HG02970 (cell line): ENCODE measurements around the gene GDPGP1.

Experiments
- ATAC-seq: cut with Tn5 transposase; IDR thresholded peaks from one replicate; pipeline ENCODE4 v1.9.1; 2021; ENCODE audit warnings: mild to moderate bottlenecking, moderate library complexity, moderate number of reproducible peaks; ENCODE audit not compliant: unreplicated experiment, low FRiP score

The GDPGP1 gene

GRCh38 chr15:90225047-90225446, 9.0 kb upstream of the GDPGP1 start:
- no peak for ATAC-seq

- no peak for ATAC-seq
Observed at GRCh38 chr15:90225504-90226234, 8.3 kb upstream of the GDPGP1 start.

DNA sequence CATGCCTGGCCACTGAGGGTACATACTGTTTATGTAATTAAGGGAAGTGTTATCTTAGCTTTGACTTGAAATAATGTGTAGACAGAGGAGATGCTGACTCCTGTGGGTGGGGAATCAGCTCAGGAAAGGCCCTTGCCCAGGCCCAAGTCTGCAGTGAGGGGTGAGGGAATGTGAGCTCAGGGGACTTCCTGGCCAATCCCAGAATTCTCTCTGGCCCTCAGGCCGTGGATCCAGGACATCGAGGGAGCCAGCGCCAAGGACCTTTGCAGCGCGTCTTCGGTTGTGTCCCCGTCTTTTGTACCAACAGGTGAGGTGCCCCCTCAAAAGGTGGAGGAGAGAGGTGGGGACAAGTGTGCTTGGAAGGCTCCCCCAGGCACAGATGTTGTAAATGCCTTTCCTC, 6.7 kb upstream of the GDPGP1 start:
- no peak for ATAC-seq

GRCh38 chr15:90227816-90228772, 5.9 kb upstream of the GDPGP1 start:
- no peak for ATAC-seq

DNA sequence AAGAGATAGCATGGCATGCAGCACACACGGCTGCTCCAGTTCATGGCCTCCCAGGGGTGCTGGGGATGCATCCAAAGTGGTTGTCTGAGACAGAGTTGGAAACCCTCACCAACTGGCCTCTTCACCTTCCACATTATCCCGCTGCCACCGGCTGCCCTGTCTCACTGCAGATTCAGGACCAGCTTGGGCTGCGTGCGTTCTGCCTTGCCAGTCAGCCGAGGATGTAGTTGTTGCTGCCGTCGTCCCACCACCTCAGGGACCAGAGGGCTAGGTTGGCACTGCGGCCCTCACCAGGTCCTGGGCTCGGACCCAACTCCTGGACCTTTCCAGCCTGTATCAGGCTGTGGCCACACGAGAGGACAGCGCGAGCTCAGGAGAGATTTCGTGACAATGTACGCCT, 5.0 kb upstream of the GDPGP1 start:
- no peak for ATAC-seq

GRCh38 chr15:90230071-90230494, 3.9 kb upstream of the GDPGP1 start:
- no peak for ATAC-seq

DNA sequence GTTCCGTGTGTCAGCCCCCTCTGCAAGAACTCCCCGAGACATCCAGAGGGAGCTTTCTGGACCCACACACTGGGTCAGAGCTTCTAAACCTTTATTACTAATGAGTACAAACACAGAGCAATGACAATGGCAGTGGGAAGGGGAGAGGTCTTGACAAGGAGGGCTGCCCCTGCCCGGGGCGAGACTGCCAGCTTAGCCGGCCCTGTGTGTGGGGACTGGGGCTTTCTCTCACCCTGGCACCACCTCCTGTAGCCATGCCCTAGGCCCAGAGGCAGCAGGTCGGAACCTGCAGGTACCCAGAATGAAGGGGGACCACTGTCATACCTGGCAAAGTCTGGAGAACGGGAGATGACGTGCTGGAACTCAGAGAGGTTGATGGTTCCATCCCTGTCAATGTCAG, 3.4 kb upstream of the GDPGP1 start:
- ATAC-seq = no peak

GRCh38 chr15:90231028-90232017, 2.7 kb upstream of the GDPGP1 start:
- no peak for ATAC-seq

GRCh38 chr15:90232196-90232595, 1.8 kb upstream of the GDPGP1 start:
- no peak for ATAC-seq

DNA sequence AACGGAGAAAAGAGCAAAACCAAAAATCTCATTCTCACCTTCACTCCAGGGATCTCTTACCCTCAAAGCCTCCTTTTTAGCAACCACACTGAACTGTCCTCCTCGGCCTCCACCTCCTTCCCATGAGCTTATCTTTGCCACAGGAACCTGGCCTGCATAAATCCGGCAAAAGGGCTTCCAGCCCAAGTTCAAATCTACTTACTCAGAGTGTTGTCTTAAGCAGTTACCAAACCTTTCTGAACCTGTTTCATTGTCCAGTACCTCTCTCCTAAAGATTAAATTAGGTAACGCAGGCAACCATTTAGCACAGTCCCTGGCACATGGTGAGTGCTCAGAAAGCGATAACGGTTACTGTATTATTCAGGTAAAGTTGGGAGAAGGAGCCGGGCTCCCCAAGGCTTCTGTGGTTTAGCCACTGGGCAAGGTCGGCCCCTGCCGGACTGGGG, 1.0 kb upstream of the GDPGP1 start:
- no peak for ATAC-seq

GRCh38 chr15:90233387-90234095, 468 bp upstream of the GDPGP1 start, which contains the start of gene CIB1:
Gene CIB1, minus strand, starts transcription at chr15:90233941. Its CDS starts 56 bp downstream, at chr15:90233885.
- peak; percentile 92 for ATAC-seq

DNA sequence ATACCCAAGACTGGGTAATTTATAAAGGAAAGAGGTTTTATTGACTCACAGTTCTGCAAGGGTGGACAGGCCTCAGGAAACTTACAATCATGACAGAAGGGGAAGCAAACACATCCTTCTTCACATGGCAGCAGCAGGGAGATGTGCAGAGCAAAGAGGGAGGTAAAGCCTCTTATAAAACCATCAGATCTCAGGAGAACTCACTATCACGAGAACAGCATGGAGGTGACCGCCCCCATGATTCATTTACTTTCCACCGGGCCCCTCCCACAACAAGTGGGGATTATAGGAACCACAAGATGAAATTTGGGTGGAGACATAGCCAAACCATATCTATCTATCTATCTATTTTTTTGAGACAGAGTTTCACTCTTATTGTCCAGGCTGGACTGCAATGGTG, 5.4 kb downstream of the GDPGP1 start:
- no peak for ATAC-seq

DNA sequence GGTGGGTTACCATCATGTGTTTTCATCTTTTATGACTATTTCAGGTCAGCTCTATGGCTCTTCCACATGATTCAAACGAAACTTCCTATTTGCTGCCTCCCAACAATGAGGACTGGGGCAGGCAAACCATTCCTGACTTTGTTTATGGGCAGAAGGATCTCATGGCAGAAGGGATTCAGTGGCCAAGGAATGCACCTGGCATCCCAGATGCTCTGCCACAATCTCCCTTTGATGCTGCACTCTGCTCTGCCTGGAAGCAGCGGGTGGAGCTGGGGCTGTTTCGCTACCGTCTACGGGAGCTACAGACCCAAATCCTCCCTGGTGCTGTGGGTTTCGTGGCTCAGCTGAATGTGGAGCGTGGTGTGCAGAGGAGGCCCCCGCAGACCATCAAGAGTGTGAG, 6.8 kb downstream of the GDPGP1 start:
- ATAC-seq = no peak

DNA sequence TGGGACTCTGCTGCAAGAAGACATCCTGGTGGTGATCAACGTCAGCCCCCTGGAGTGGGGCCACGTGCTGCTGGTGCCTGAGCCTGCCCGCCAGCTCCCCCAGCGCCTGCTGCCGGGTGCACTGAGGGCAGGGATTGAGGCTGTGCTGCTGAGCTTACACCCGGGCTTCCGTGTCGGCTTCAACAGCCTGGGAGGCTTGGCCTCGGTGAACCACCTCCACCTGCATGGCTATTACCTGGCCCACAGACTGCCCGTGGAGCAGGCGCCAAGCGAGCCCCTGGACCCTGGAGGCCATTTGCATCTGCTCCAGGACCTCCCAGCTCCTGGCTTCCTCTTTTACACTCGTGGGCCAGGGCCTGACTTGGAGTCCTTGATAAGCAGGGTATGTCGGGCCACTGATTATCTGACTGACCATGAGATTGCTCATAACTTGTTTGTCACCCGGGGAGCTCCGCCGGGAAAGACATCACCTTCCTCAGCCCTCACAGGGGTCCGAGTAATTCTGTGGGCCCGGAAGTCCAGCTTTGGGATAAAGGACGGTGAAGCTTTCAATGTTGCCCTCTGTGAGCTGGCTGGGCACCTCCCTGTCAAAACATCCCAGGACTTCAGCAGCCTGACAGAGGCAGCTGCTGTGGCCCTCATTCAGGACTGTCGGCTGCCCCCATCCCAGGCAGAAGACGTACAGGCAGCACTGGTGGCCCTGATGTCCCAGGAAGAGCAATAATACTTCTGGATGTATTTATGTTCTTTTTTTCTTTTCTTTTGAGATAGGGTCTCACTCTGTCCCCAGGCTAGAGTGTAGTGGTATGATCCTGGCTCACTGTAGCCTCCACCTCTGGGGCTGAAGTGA, 7.6 kb downstream of the GDPGP1 start:
- no peak for ATAC-seq

DNA sequence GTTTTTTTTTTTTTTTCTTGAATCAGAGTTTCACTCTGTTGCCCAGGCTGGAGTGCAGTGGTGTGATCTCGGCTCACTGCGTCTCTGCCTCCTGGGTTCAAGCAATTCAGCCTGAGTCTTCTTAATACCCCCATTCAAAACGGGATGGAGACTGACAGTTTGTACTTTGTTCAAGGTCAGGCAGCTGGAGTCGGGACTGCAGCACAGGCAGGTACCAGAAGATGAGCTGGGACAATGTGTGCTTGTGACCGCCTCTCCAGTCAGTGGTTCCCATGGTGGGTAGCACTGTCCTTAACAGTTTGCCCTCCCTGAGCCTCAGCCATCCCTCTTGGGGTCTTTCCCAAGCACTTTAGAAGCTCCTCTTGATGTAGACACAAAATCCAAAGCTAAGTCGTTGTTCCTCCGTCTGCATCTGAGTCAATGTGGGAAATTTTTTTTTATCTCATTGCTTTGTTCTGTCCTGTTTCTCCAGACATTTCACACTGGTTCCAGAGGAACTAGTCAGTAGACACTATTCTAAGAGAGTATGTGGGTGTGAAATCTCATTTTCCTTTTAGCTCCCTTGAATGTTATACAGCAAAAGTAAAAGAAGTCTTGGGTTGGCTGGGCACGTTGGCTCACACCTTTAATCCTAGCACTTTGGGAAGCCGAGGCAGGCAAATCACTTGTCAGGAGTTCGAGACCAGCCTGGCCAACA, 10.1 kb downstream of the GDPGP1 start:
- ATAC-seq = no peak

- ATAC-seq = no peak
Observed at GRCh38 chr15:90248789-90249202, 14.8 kb downstream of the GDPGP1 start.

GRCh38 chr15:90249203-90249863, 15.3 kb downstream of the GDPGP1 start, which contains the start of gene TTLL13:
Gene TTLL13, plus strand, starts transcription at chr15:90249556. Its CDS starts 1,075 bp downstream, at chr15:90250631.
- ATAC-seq = no peak
